NB4 (cell line): ENCODE measurements around the gene BCAS3.

Experiments used
- CTCF ChIP-seq: IDR thresholded peaks from one replicate; pipeline ENCODE4 v1.5.1; 2012; ENCODE audit warnings: low read depth, low read length
- TF ChIP-seq, protein P1 (sequence below): IDR thresholded peaks from 2 replicates; pipeline ENCODE4 v1.6.1; 2011; ENCODE audit warnings: low read depth, low read length

GRCh38 chr17:61201211-61201610 is 523.6 kb downstream of the BCAS3 start:
- TF ChIP-seq CTCF = no peak
- TF ChIP-seq, protein P1, sequence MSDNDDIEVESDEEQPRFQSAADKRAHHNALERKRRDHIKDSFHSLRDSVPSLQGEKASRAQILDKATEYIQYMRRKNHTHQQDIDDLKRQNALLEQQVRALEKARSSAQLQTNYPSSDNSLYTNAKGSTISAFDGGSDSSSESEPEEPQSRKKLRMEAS = no peak
